H1 (cell line): ENCODE measurements around the gene VSIG10. TPM values are rescaled to one million over a fixed set of nuclear protein-coding genes. Genes with fewer than 3 reads are reported as not detected.

Source experiments
- CTCF ChIA-PET: fragments of 300-600 bp; sonication (Branson Sonifier 250); formaldehyde crosslinking; loops from one replicate; lab custom pipeline; 2021; ENCODE audit not compliant: partially characterized antibody; lab: Charles Lee
- POLR2A ChIA-PET: fragments of 300-600 bp; sonication (Branson Sonifier 250); formaldehyde crosslinking; loops from one replicate; lab custom pipeline; 2021; ENCODE audit warnings: inconsistent platforms; ENCODE audit not compliant: partially characterized antibody; lab: Charles Lee
- DNase-seq, 2 experiments: peaks; one replicate each; pipeline versions ENCODE4 v3.0.0 to v3.0.0-alpha.2; 2010 to 2022; ENCODE audit warnings: low spot score in 2 of 2, low read depth in 1 of 2, mixed read lengths in 1 of 2
- FAIRE-seq: peaks from 2 replicates; lab custom pipeline; 2011; peaks lifted over from hg19 to GRCh38; lab: Jason Lieb, UNC
- H2AFZ ChIP-seq: 2 replicates; pipeline ENCODE4 v1.8.1; 2012; ENCODE audit warnings: low read length, inconsistent platforms
- H2AK5ac ChIP-seq: 2 replicates; pipeline ENCODE4 v1.6.1; 2013; ENCODE audit warnings: low read depth, low read length
- H2BK120ac ChIP-seq: replicated peaks from 2 replicates; pipeline ENCODE3; 2013; ENCODE audit warnings: low read depth, low read length, inconsistent platforms
- H2BK12ac ChIP-seq: 2 replicates; pipeline ENCODE4 v1.6.1; 2013; ENCODE audit warnings: low read depth, low read length
- H2BK15ac ChIP-seq: 2 replicates; pipeline ENCODE4 v1.6.1; 2013; ENCODE audit warnings: low read length
- H2BK20ac ChIP-seq: 2 replicates; pipeline ENCODE4 v1.6.1; 2013; ENCODE audit warnings: low read length
- H2BK5ac ChIP-seq: 2 replicates; pipeline ENCODE4 v1.6.1; 2013; ENCODE audit warnings: low read depth, low read length
- H3K14ac ChIP-seq: 2 replicates; pipeline ENCODE4 v1.6.1; 2013; ENCODE audit warnings: inconsistent platforms; ENCODE audit not compliant: insufficient read length
- H3K18ac ChIP-seq: 2 replicates; pipeline ENCODE4 v1.6.1; 2013; ENCODE audit warnings: low read length; ENCODE audit errors: extremely low read depth
- H3K23ac ChIP-seq: 2 replicates; pipeline ENCODE4 v1.6.1; 2013; ENCODE audit warnings: inconsistent platforms; ENCODE audit not compliant: insufficient read length
- H3K23me2 ChIP-seq: 2 replicates; pipeline ENCODE4 v1.6.1; 2013; ENCODE audit warnings: low read depth, low read length
- H3K27ac ChIP-seq: 2 replicates; pipeline ENCODE4 v1.6.1; 2011; ENCODE audit warnings: low read depth, low read length, inconsistent platforms
- H3K27me3 ChIP-seq, 4 experiments: replicated peaks in 1 of 4; 1 replicate in 1 of 4; 2 replicates in 3 of 4; pipeline versions ENCODE4 v1.6.1 to v1.8.1; 2011 to 2013; ENCODE audit warnings: low read length in 3 of 4, mild to moderate bottlenecking in 3 of 4, inconsistent platforms in 2 of 4, mixed read lengths in 2 of 4, moderate library complexity in 1 of 4; ENCODE audit not compliant: control insufficient read depth in 3 of 4, insufficient read depth in 3 of 4; ENCODE audit errors: extremely low read depth in 1 of 4
- H3K36me3 ChIP-seq, 4 experiments: 2 replicates each; pipeline versions ENCODE4 v1.6.1 to v1.8.1; 2011 to 2013; ENCODE audit warnings: mild to moderate bottlenecking in 4 of 4, low read length in 3 of 4, moderate library complexity in 2 of 4, control low read depth in 1 of 4, inconsistent platforms in 1 of 4; ENCODE audit not compliant: insufficient read depth in 4 of 4, control insufficient read depth in 2 of 4
- H3K4ac ChIP-seq: replicated peaks from 2 replicates; pipeline ENCODE3; 2013; ENCODE audit warnings: low read length, low read depth, mixed read lengths, inconsistent platforms; ENCODE audit not compliant: insufficient read length
- H3K4me1 ChIP-seq, 4 experiments: replicated peaks in 1 of 4; 1 replicate in 1 of 4; 2 replicates in 3 of 4; pipeline versions ENCODE4 v1.6.1 to v1.8.1; 2011 to 2013; ENCODE audit warnings: low read length in 3 of 4, inconsistent platforms in 2 of 4, mixed read lengths in 1 of 4; ENCODE audit not compliant: insufficient read depth in 4 of 4, control insufficient read depth in 3 of 4
- H3K4me2 ChIP-seq, 2 experiments: 2 replicates each; pipeline versions ENCODE4 v1.6.1 to v1.8.1; 2011 to 2013; ENCODE audit warnings: low read depth in 2 of 2, low read length in 2 of 2, control low read depth in 1 of 2, inconsistent platforms in 1 of 2, mild to moderate bottlenecking in 1 of 2; ENCODE audit not compliant: insufficient read depth in 1 of 2
- H3K4me3 ChIP-seq, 4 experiments: fragments of 200-600, 300-600 bp in 1 of 4; sonication (generic), shearing (Covaris generic), sonication (Bioruptor Twin) in 1 of 4; 2 replicates each; pipeline versions ENCODE4 v1.5.1 to v1.8.1; 2011 to 2016; ENCODE audit warnings: low read length in 4 of 4, low read depth in 3 of 4, control low read depth in 2 of 4, inconsistent platforms in 2 of 4, mild to moderate bottlenecking in 2 of 4, mixed read lengths in 1 of 4, moderate library complexity in 1 of 4; ENCODE audit not compliant: insufficient read depth in 2 of 4; ENCODE audit errors: extremely low read depth in 1 of 4
- H3K56ac ChIP-seq: replicated peaks from 2 replicates; pipeline ENCODE3; 2013; ENCODE audit warnings: low read depth, mild to moderate bottlenecking, mixed read lengths, low read length, inconsistent platforms; ENCODE audit not compliant: insufficient read length
- H3K79me1 ChIP-seq: 2 replicates; pipeline ENCODE4 v1.6.1; 2013; ENCODE audit warnings: low read depth, low read length, control low read depth
- H3K79me2 ChIP-seq, 2 experiments: 2 replicates each; pipeline versions ENCODE4 v1.6.1 to v1.8.1; 2012 to 2013; ENCODE audit warnings: low read length in 2 of 2, mild to moderate bottlenecking in 2 of 2, inconsistent platforms in 1 of 2; ENCODE audit not compliant: insufficient read depth in 2 of 2, control insufficient read depth in 1 of 2
- H3K9ac ChIP-seq, 4 experiments: replicated peaks in 1 of 4; 1 replicate in 1 of 4; 2 replicates in 3 of 4; pipeline versions ENCODE4 v1.6.1 to v1.8.1; 2011 to 2013; ENCODE audit warnings: low read depth in 3 of 4, low read length in 3 of 4, control low read depth in 2 of 4, mild to moderate bottlenecking in 2 of 4, moderate library complexity in 2 of 4, inconsistent platforms in 1 of 4; ENCODE audit errors: extremely low read depth in 1 of 4
- H3K9me3 ChIP-seq, 2 experiments: 2 replicates each; pipeline versions ENCODE4 v1.6.1 to v1.8.1; 2012 to 2013; ENCODE audit warnings: mild to moderate bottlenecking in 2 of 2, moderate library complexity in 2 of 2, control low read depth in 1 of 2, inconsistent platforms in 1 of 2, low read depth in 1 of 2, low read length in 1 of 2, mixed read lengths in 1 of 2; ENCODE audit not compliant: insufficient read depth in 2 of 2
- H4K20me1 ChIP-seq, 2 experiments: replicated peaks in 1 of 2; 2 replicates each; pipeline versions ENCODE3 to v1.8.1; 2011 to 2013; ENCODE audit warnings: inconsistent platforms in 2 of 2, low read length in 2 of 2, mild to moderate bottlenecking in 1 of 2; ENCODE audit not compliant: insufficient read depth in 2 of 2, control insufficient read depth in 1 of 2
- H4K5ac ChIP-seq: 2 replicates; pipeline ENCODE4 v1.6.1; 2013; ENCODE audit warnings: low read length, low read depth, mixed read lengths, inconsistent platforms; ENCODE audit not compliant: insufficient read length
- H4K8ac ChIP-seq: 2 replicates; pipeline ENCODE4 v1.8.0; 2013; ENCODE audit warnings: mild to moderate bottlenecking, moderate library complexity, low read length, inconsistent platforms; ENCODE audit not compliant: insufficient read depth; ENCODE audit errors: extremely low read depth
- H4K91ac ChIP-seq: replicated peaks from 2 replicates; pipeline ENCODE3; 2013; ENCODE audit warnings: low read length, mixed read lengths, inconsistent platforms; ENCODE audit not compliant: insufficient read length
- ATF2 ChIP-seq: IDR thresholded peaks from 2 replicates; pipeline ENCODE4 v1.6.1; 2012; ENCODE audit warnings: low read length, inconsistent platforms
- NRF1 ChIP-seq: IDR thresholded peaks from 2 replicates; pipeline ENCODE4 v1.6.1; 2011; ENCODE audit warnings: mild to moderate bottlenecking, low read depth, low read length, improper control_type of control experiment
- POLR2AphosphoS5 ChIP-seq: IDR thresholded peaks from 2 replicates; pipeline ENCODE4 v1.6.1; 2011; ENCODE audit warnings: low read depth, low read length
- RXRA ChIP-seq: IDR thresholded peaks from 2 replicates; pipeline ENCODE4 v1.6.1; 2011; ENCODE audit warnings: low read depth, mild to moderate bottlenecking, low read length, moderate library complexity; ENCODE audit not compliant: insufficient read depth
- SUZ12 ChIP-seq: fragments of 200-600 bp; sonication (generic); IDR thresholded peaks from 2 replicates; pipeline ENCODE4 v1.6.1; 2012; ENCODE audit warnings: mild to moderate bottlenecking, inconsistent platforms, low read length, moderate library complexity, mixed read lengths
- WGBS, 2 experiments: shearing (Covaris generic) in 1 of 2; methylation state at CpG; one replicate each; pipeline versions ENCODE4 v1.1.6 to v1.1.7; 2013 to 2015; ENCODE audit warnings: low lambda C conversion rate in 2 of 2, mixed read lengths in 2 of 2, inconsistent platforms in 1 of 2, low coverage in 1 of 2, missing lambda C conversion rate in 1 of 2; ENCODE audit not compliant: insufficient replicate concordance in 2 of 2, insufficient coverage in 1 of 2, insufficient read length in 1 of 2; ENCODE audit errors: extremely low coverage in 1 of 2, missing lambda C conversion rate in 1 of 2; 5-methylcytosine and 5-hydroxymethylcytosine counted together
- polyA plus RNA-seq, 7 experiments: library from polyadenylated mRNA; depleted of rRNA in 3 of 7; stranded (reverse) in 5 of 7; unstranded in 2 of 7; fragments of >200 nt in 5 of 7; fragments of 200-250 nt in 2 of 7; gene quantifications; 1 replicate in 5 of 7; 2 replicates in 1 of 7; 4 replicates in 1 of 7; pipeline versions ENCODE4 v1.2.1 to v1.2.3, GENCODE V29; 2011 to 2013; ENCODE audit warnings: missing spikeins in 2 of 7, mixed read lengths in 2 of 7
- total RNA-seq: library from RNA; stranded (reverse); fragmentation: NEBNext Ultra II Directional; extraction: Animal tissue kit (Norgen Biotek cat#: 25700); gene quantifications from 2 replicates; pipeline ENCODE4 v1.2.1, GENCODE V29; 2021

Gene VSIG10
- total and polyA plus RNA-seq, 2 of the 8 experiments (the other 6 are each of a cell fraction or from before 2014, with no cell fraction given): 34.4 to 93.6 TPM

GRCh38 chr12:118140825-118141224 is 37.0 kb upstream of the VSIG10 start:
- no peak overlapping the region for H4K8ac ChIP-seq
- no peak overlapping the region for H3K23ac ChIP-seq
- H3K18ac ChIP-seq: no peak overlapping the region
- H3K79me1 ChIP-seq: no peaks in the 10 kb centered on the region; the same call in none of the 2 replicates
- TF ChIP-seq POLR2AphosphoS5: no peak
- no peak for TF ChIP-seq ATF2
- no peak for TF ChIP-seq RXRA
- TF ChIP-seq NRF1: no peak
- no peak for TF ChIP-seq SUZ12
- TF ChIP-seq, all 59 proteins: peak for 0
- no peak overlapping the region for H4K91ac ChIP-seq
- peaks cover 24 to 81% (median 61%) of the 10 kb centered on the region in 4 experiments for H3K36me3 ChIP-seq
- no peak overlapping the region for H3K9ac ChIP-seq
- no peak overlapping the region for H3K56ac ChIP-seq
- no peak overlapping the region for H2AFZ ChIP-seq
- no peaks in the 10 kb centered on the region for H3K9me3 ChIP-seq
- no peak overlapping the region for H3K27ac ChIP-seq
- no peak for FAIRE-seq
- no peak overlapping the region for H2BK120ac ChIP-seq
- H3K23me2 ChIP-seq: peaks cover 8% of the 10 kb centered on the region; the same call in 1 of the 2 replicates
- POLR2A ChIA-PET: interaction anchor here (2.2 to 10.2 kb wide), 4 partner anchors 9 to 20 kb away, joined by 6 to 130 read pairs (median 45); no protein-coding TSS in a partner anchor
- no peak overlapping the region for H2BK5ac ChIP-seq
- H3K14ac ChIP-seq: no peak overlapping the region
- CTCF ChIA-PET: interaction anchor here (1.1 to 2.5 kb wide), 4 partner anchors 10 to 76 kb away, joined by 3 to 13 read pairs (median 10); no protein-coding TSS in a partner anchor
- H3K27me3 ChIP-seq: no peaks in the 10 kb centered on the region
- H3K4me1 ChIP-seq: peaks cover 0 to 3% (median 0%) of the 10 kb centered on the region in 4 experiments; a peak in 4 of 7 replicates
- no peak for DNase-seq
- 98% methylated on average over 7 of the region's 8 CpGs; no CpG with 5 or more reads in 1 of the 2 experiments for WGBS, 2 experiments
- no peak overlapping the region for H2AK5ac ChIP-seq
- no peak overlapping the region for H4K5ac ChIP-seq
- no peak overlapping the region for H2BK15ac ChIP-seq
- no peak overlapping the region for H3K4me2 ChIP-seq
- peaks cover 8 to 47% of the 10 kb centered on the region in 2 experiments for H3K79me2 ChIP-seq
- H2BK20ac ChIP-seq: no peak overlapping the region
- no peak overlapping the region for H3K4ac ChIP-seq
- no peak overlapping the region for H2BK12ac ChIP-seq
- H4K20me1 ChIP-seq: peaks cover 7 to 14% of the 10 kb centered on the region in 2 experiments
- H3K4me3 ChIP-seq: no peak overlapping the region
